ENCODE data around the gene PSME2.

Gene PSME2

GRCh38 chr14:24179961-24180796 lies 33.8 kb upstream of the PSME2 start:
- DNase-seq (ENCODE audit: low spot score) = no peak
- TF ChIP-seq CTCF (IDR thresholded peaks at IDR 0.05; ENCODE audit: extremely low read depth, insufficient read depth, missing control alignments) = no peak
- in situ Hi-C loops (cut with MboI; ENCODE audit: low pct_unique_long_range_greater_than_20kb, low sequenced_read_pairs, unreplicated experiment) = no loop called here

GRCh38 chr14:24179294-24179960 lies 33.0 kb upstream of the PSME2 start:
- no peak for TF ChIP-seq CTCF (IDR thresholded peaks at IDR 0.05; ENCODE audit: extremely low read depth, insufficient read depth, missing control alignments)
- in situ Hi-C loops (cut with MboI; ENCODE audit: low pct_unique_long_range_greater_than_20kb, low sequenced_read_pairs, unreplicated experiment) = no loop called here
- no peak for DNase-seq (ENCODE audit: low spot score)

- no peak for DNase-seq (ENCODE audit: low spot score)
- in situ Hi-C loops (cut with MboI; ENCODE audit: low pct_unique_long_range_greater_than_20kb, low sequenced_read_pairs, unreplicated experiment) = no loop called here
- TF ChIP-seq CTCF (IDR thresholded peaks at IDR 0.05; ENCODE audit: extremely low read depth, insufficient read depth, missing control alignments) = no peak
Observed at GRCh38 chr14:24178399-24179178, 32.2 kb upstream of the PSME2 start.

- in situ Hi-C loops (cut with MboI; ENCODE audit: low pct_unique_long_range_greater_than_20kb, low sequenced_read_pairs, unreplicated experiment) = no loop called here
- no peak for TF ChIP-seq CTCF (IDR thresholded peaks at IDR 0.05; ENCODE audit: extremely low read depth, insufficient read depth, missing control alignments)
- no peak for DNase-seq (ENCODE audit: low spot score)
Observed at GRCh38 chr14:24177891-24178290, 31.5 kb upstream of the PSME2 start.

GRCh38 chr14:24177041-24177825 lies 30.8 kb upstream of the PSME2 start:
- DNase-seq (ENCODE audit: low spot score) = no peak
- in situ Hi-C loops (cut with MboI; ENCODE audit: low pct_unique_long_range_greater_than_20kb, low sequenced_read_pairs, unreplicated experiment) = no loop called here
- TF ChIP-seq CTCF (IDR thresholded peaks at IDR 0.05; ENCODE audit: extremely low read depth, insufficient read depth, missing control alignments) = no peak

GRCh38 chr14:24176599-24176998 lies 30.2 kb upstream of the PSME2 start:
- in situ Hi-C loops (cut with MboI; ENCODE audit: low pct_unique_long_range_greater_than_20kb, low sequenced_read_pairs, unreplicated experiment) = no loop called here
- TF ChIP-seq CTCF (IDR thresholded peaks at IDR 0.05; ENCODE audit: extremely low read depth, insufficient read depth, missing control alignments) = no peak
- DNase-seq (ENCODE audit: low spot score) = no peak

Data from GM13977 (cell line).